Nephron progenitor cell (in vitro differentiated cells): Measurements from ENCODE around the gene SPPL3.

Source experiments
- DNase-seq: peaks from one replicate; pipeline ENCODE4 v3.0.0; 2021
- H3K27ac Mint-ChIP-seq: 2 replicates; pipeline ENCODE4 v1.8.0; 2021; ENCODE audit warnings: mild to moderate bottlenecking, moderate library complexity, mixed read lengths
- H3K27me3 Mint-ChIP-seq: 2 replicates; pipeline ENCODE4 v1.8.0; 2021; ENCODE audit warnings: mild to moderate bottlenecking, low read depth, mixed read lengths; ENCODE audit not compliant: poor library complexity
- H3K36me3 Mint-ChIP-seq: 2 replicates; pipeline ENCODE4 v1.8.0; 2021; ENCODE audit warnings: low read depth, mixed read lengths
- H3K4me1 Mint-ChIP-seq: 2 replicates; pipeline ENCODE4 v1.8.0; 2021; ENCODE audit warnings: mixed read lengths
- H3K4me3 Mint-ChIP-seq: 2 replicates; pipeline ENCODE4 v1.8.0; 2021; ENCODE audit warnings: mild to moderate bottlenecking, moderate library complexity, mixed read lengths
- H3K9me3 Mint-ChIP-seq: 2 replicates; pipeline ENCODE4 v1.8.0; 2021; ENCODE audit warnings: mild to moderate bottlenecking, moderate library complexity, mixed read lengths
- TF ChIP-seq, protein P1 (sequence below): fragments of 200-600 bp; sonication (generic); IDR thresholded peaks from 2 replicates; pipeline ENCODE4 v1.5.0; 2021; ENCODE audit warnings: antibody characterized with exemption

The SPPL3 gene

GRCh38 chr12:120914794-120915193 lies 10.6 kb upstream of the SPPL3 start:
- Mint-ChIP-seq H3K36me3 (no peaks in the 10 kb centered on the region), H3K4me1 (no peaks in the 10 kb centered on the region), H3K9me3 (peaks cover 31% of the 10 kb centered on the region), H3K27ac (no peak overlapping the region), H3K27me3 (no peaks in the 10 kb centered on the region), H3K4me3 (no peak overlapping the region)
- TF ChIP-seq, protein P1, sequence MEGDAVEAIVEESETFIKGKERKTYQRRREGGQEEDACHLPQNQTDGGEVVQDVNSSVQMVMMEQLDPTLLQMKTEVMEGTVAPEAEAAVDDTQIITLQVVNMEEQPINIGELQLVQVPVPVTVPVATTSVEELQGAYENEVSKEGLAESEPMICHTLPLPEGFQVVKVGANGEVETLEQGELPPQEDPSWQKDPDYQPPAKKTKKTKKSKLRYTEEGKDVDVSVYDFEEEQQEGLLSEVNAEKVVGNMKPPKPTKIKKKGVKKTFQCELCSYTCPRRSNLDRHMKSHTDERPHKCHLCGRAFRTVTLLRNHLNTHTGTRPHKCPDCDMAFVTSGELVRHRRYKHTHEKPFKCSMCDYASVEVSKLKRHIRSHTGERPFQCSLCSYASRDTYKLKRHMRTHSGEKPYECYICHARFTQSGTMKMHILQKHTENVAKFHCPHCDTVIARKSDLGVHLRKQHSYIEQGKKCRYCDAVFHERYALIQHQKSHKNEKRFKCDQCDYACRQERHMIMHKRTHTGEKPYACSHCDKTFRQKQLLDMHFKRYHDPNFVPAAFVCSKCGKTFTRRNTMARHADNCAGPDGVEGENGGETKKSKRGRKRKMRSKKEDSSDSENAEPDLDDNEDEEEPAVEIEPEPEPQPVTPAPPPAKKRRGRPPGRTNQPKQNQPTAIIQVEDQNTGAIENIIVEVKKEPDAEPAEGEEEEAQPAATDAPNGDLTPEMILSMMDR = no peak
- no peak for DNase-seq

GRCh38 chr12:120909633-120910298 lies 5.6 kb upstream of the SPPL3 start:
- Mint-ChIP-seq H3K4me1 (peaks cover 3% of the 10 kb centered on the region), H3K9me3 (peaks cover 1% of the 10 kb centered on the region), H3K27ac (no peak overlapping the region), H3K36me3 (no peaks in the 10 kb centered on the region), H3K27me3 (peaks cover 10% of the 10 kb centered on the region), H3K4me3 (no peak overlapping the region)
- TF ChIP-seq, protein P1 = no peak
- DNase-seq = no peak

DNA sequence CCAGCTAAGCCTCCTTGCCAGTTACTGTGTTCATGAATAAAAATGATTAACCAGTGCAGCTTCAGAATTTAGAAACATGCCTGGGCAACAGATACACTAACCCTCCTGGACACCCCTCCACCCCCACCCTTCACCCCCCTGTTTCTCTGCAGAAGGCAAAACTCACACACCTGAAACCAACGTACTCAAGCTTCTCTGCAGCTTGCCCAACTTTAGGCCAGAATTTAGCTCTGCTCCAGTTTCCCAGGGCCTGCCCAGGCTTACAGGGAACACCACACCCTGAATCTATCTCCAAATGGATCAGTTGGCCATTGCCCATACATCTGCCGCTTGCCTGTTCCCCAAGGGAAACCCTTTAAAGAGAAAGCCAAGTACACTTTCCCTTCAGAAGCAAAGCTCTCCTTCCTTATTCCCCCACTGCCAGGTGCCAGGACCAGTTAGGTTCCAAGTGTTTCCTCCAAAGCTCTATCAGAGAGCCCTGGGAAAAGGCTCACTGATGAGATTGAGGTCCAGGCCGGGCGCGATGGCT lies 1.8 kb upstream of the SPPL3 start:
- Mint-ChIP-seq H3K27me3 (peaks cover 10% of the 10 kb centered on the region), H3K4me3 (peak overlapping the region; percentile 52), H3K9me3 (no peaks in the 10 kb centered on the region), H3K27ac (no peak overlapping the region), H3K4me1 (peaks cover 27% of the 10 kb centered on the region), H3K36me3 (peaks cover 14% of the 10 kb centered on the region)
- TF ChIP-seq, protein P1 = no peak
- no peak for DNase-seq

DNA sequence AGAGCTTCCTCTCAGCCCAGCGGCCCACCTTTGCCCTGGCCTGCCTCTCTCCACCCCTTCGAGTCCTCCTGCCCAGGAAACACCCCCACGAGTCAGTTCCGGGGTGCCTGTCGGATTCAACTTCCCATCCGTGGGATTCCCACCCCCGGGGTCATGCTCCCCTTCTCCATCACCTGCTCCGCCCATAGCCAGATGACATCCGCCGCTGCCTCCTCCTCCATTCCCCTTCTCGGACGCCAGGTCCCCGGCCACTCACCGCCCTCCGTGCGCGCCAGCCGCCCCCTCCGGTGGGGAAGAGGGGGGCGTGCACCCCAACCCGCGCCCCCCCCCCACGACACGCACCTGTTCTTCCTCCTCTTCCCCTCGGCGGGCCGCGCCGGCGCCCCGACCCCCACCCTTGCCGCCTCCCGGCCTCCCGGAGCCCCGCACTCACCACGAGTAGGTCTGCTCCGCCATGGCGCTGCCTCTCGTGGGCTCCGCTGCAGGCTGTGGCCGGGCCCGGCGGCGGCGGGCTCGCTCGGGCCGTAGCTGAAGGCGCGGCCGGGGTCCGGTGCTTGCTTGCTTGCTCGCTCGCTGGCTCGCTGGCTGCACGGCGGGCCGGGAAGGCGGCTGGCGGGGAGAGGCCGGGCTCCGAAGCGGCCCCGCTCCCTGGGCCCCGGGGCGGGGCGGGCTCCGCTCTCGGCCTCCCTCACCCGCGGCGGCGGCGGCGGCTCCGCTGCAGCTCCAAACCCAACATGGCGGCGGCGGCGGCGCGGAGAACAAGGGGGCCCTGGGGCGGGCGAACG lies 554 bp downstream of the SPPL3 start:
- Mint-ChIP-seq H3K4me1 (peaks cover 27% of the 10 kb centered on the region), H3K27me3 (peaks cover 5% of the 10 kb centered on the region), H3K4me3 (peak overlapping the region; percentile 100), H3K27ac (peak overlapping the region; percentile 0), H3K36me3 (peaks cover 32% of the 10 kb centered on the region), H3K9me3 (no peaks in the 10 kb centered on the region)
- DNase-seq = peak; percentile 51
- TF ChIP-seq, protein P1 = no peak

- peaks cover 27% of the 10 kb centered on the region for H3K4me1 Mint-ChIP-seq
- DNase-seq = peak; percentile 12
- peak overlapping the region; percentile 100 for H3K4me3 Mint-ChIP-seq
- H3K9me3 Mint-ChIP-seq = no peaks in the 10 kb centered on the region
- TF ChIP-seq, protein P1 = no peak
- H3K27ac Mint-ChIP-seq = peak overlapping the region; percentile 0
- peaks cover 39% of the 10 kb centered on the region for H3K36me3 Mint-ChIP-seq
- H3K27me3 Mint-ChIP-seq = peaks cover 5% of the 10 kb centered on the region
Observed at GRCh38 chr12:120902846-120903411, 1.2 kb downstream of the SPPL3 start.
